Transverse colon (tissue), 4 donors: ENCODE results near the gene LTB4R. TPM values are rescaled to one million over a fixed set of nuclear protein-coding genes. Genes with fewer than 3 reads are reported as not detected.

Experiments
- DNase-seq: peaks from one replicate; pipeline ENCODE4 v3.0.0-alpha.2; 2019
- H3K27ac ChIP-seq, 4 donors: fragments of 200-600 bp; sonication (generic); 2 replicates each; pipeline ENCODE4 v1.5.1; 2016 to 2018; ENCODE audit warnings: inconsistent platforms in 4 of 4
- H3K27me3 ChIP-seq: fragments of 200-600 bp; sonication (generic); 2 replicates; pipeline ENCODE4 v1.5.1; 2017; ENCODE audit warnings: inconsistent platforms
- H3K36me3 ChIP-seq, 4 donors: fragments of 200-600 bp; sonication (generic); 2 replicates each; pipeline ENCODE4 v1.5.1; 2017 to 2019; ENCODE audit warnings: inconsistent platforms in 4 of 4
- H3K4me1 ChIP-seq, 4 donors: fragments of 200-600 bp; sonication (generic); 2 replicates each; pipeline ENCODE4 v1.5.1; 2017 to 2020; ENCODE audit warnings: inconsistent platforms in 4 of 4
- H3K4me3 ChIP-seq, 4 donors: fragments of 200-600 bp; sonication (generic); 1 replicate in 1 of 4; 2 replicates in 3 of 4; pipeline versions ENCODE4 v1.5.1 to v1.6.1; 2017 to 2019; ENCODE audit warnings: inconsistent platforms in 4 of 4
- H3K9me3 ChIP-seq, 2 donors: fragments of 200-600 bp; sonication (generic); 2 replicates each; pipeline ENCODE4 v1.5.1; 2017 to 2019; ENCODE audit warnings: inconsistent platforms in 2 of 2
- CTCF ChIP-seq, 5 experiments: fragments of 200-600 bp in 3 of 5; fragments of 450-650 bp in 2 of 5; sonication (generic) in 3 of 5; IDR thresholded peaks; 1 replicate in 2 of 5; 2 replicates in 3 of 5; pipeline ENCODE4 v1.5.1; 2016 to 2017; ENCODE audit warnings: antibody characterized with exemption in 5 of 5, inconsistent platforms in 3 of 5, mild to moderate bottlenecking in 2 of 5, moderate library complexity in 1 of 5
- EP300 ChIP-seq: sonication (generic); formaldehyde crosslinking; IDR thresholded peaks from one replicate; pipeline ENCODE4 v1.6.1; 2017; ENCODE audit warnings: antibody characterized with exemption, low read depth
- POLR2A ChIP-seq: fragments of 450-650 bp; IDR thresholded peaks from one replicate; pipeline ENCODE4 v1.6.1; 2016; ENCODE audit warnings: antibody characterized with exemption, mild to moderate bottlenecking, moderate library complexity
- POLR2AphosphoS5 ChIP-seq, 3 donors: sonication (generic); formaldehyde crosslinking; IDR thresholded peaks; one replicate each; pipeline ENCODE4 v1.6.1; 2016; ENCODE audit warnings: antibody characterized with exemption in 3 of 3
- WGBS, 2 donors: methylation state at CpG; one replicate each; pipeline ENCODE4 v1.1.5; 2018; ENCODE audit warnings: low coverage in 1 of 2; 5-methylcytosine and 5-hydroxymethylcytosine counted together
- in situ Hi-C, 4 donors: fragments of 200-750 bp; cut with MboI; loops; one replicate each; pipeline versions ENCODE4 v1.15.0 to v1.15.1; 2017; ENCODE audit warnings: low sequenced_read_pairs in 3 of 4, low pct_ligation_motif_present in 1 of 4, low pct_unique_long_range_greater_than_20kb in 1 of 4
- intact Hi-C: fragments of 100-400 bp; cut with DNase I; formaldehyde crosslinking; loops from one replicate; pipeline ENCODE4 v1.15.1; 2023; ENCODE audit warnings: low total_unique reads
- total RNA-seq, 4 donors: library from RNA; depleted of rRNA; stranded (reverse); fragments of >200 nt; gene quantifications; one replicate each; pipeline ENCODE4 v1.1.0, GENCODE V29; 2016

LTB4R gene
- total RNA-seq, 4 donors from 2014 or later = 1.1 to 8.3 (median 6.2) TPM

GRCh38 chr14:24279301-24280186, 31.8 kb upstream of the LTB4R start:
- no peak overlapping the region for H3K4me3 ChIP-seq
- H3K27me3 ChIP-seq = no peaks in the 10 kb centered on the region
- H3K27ac ChIP-seq = no peak overlapping the region
- DNase-seq = no peak
- intact Hi-C loops (no loop called here), in situ Hi-C loops (no loop called here)
- no peaks in the 10 kb centered on the region for H3K9me3 ChIP-seq
- WGBS, 2 donors = 70 to 72% methylated on average over 5 to 11 of the region's 11 CpGs
- no peaks in the 10 kb centered on the region for H3K36me3 ChIP-seq
- no peaks in the 10 kb centered on the region for H3K4me1 ChIP-seq
- no peak for TF ChIP-seq POLR2AphosphoS5 (IDR thresholded peaks at IDR 0.05)
- TF ChIP-seq CTCF (IDR thresholded peaks at IDR 0.05) = no peak
- no peak for TF ChIP-seq EP300
- TF ChIP-seq POLR2A = no peak

GRCh38 chr14:24280797-24281460, 30.4 kb upstream of the LTB4R start:
- Histone ChIP-seq H3K27ac (no peak overlapping the region), H3K4me3 (no peak overlapping the region), H3K27me3 (no peaks in the 10 kb centered on the region), H3K9me3 (no peaks in the 10 kb centered on the region), H3K4me1 (no peaks in the 10 kb centered on the region), H3K36me3 (no peaks in the 10 kb centered on the region)
- WGBS, 2 donors = 92% methylated on average over 6 of the region's 6 CpGs; no CpG with 5 or more reads in 1 of the 2 donors
- intact Hi-C loops (no loop called here), in situ Hi-C loops (no loop called here)
- TF ChIP-seq POLR2A (no peak), CTCF (IDR thresholded peaks at IDR 0.05) (no peak), POLR2AphosphoS5 (IDR thresholded peaks at IDR 0.05) (no peak), EP300 (no peak)
- DNase-seq = no peak

- intact Hi-C loops = no loop called here
- TF ChIP-seq POLR2A (no peak), EP300 (no peak)
- Histone ChIP-seq H3K27me3 (no peaks in the 10 kb centered on the region), H3K4me3 (no peak overlapping the region), H3K9me3 (no peaks in the 10 kb centered on the region), H3K36me3 (no peaks in the 10 kb centered on the region), H3K4me1 (no peaks in the 10 kb centered on the region), H3K27ac (no peak overlapping the region)
- DNase-seq = no peak
- in situ Hi-C loops = no loop called here
- WGBS, 2 donors = 79 to 92% methylated on average over 2 to 7 of the region's 7 CpGs
Measured at GRCh38 chr14:24281636-24282035, 29.7 kb upstream of the LTB4R start.

- Histone ChIP-seq H3K9me3 (no peaks in the 10 kb centered on the region), H3K27me3 (no peaks in the 10 kb centered on the region), H3K36me3 (no peaks in the 10 kb centered on the region), H3K4me3 (no peak overlapping the region), H3K4me1 (no peaks in the 10 kb centered on the region), H3K27ac (no peak overlapping the region)
- in situ Hi-C loops = no loop called here
- intact Hi-C loops = no loop called here
- TF ChIP-seq CTCF (IDR thresholded peaks at IDR 0.05) (no peak), POLR2A (no peak), POLR2AphosphoS5 (IDR thresholded peaks at IDR 0.05) (no peak), EP300 (no peak)
- 94% methylated on average over 3 of the region's 3 CpGs; no CpG with 5 or more reads in 1 of the 2 donors for WGBS, 2 donors
- no peak for DNase-seq
Measured at GRCh38 chr14:24282736-24283135, 28.6 kb upstream of the LTB4R start.
